Thoracic aorta endothelial cell (primary cell): ENCODE data around the gene GOLGA6L25. TPM values are rescaled to one million over a fixed set of nuclear protein-coding genes. Genes with fewer than 3 reads are reported as not detected.

Experiments
- small RNA-seq: library from RNA; depleted of rRNA; stranded (forward); fragments of <200 nt; gene quantifications from one replicate; pipeline ENCODE3, GENCODE V24; 2012
- total RNA-seq: library from RNA; depleted of rRNA; stranded (reverse); fragments of >200 nt; gene quantifications from 2 replicates; pipeline ENCODE4 v1.2.3, GENCODE V29; 2012

GOLGA6L25 gene, protein sequence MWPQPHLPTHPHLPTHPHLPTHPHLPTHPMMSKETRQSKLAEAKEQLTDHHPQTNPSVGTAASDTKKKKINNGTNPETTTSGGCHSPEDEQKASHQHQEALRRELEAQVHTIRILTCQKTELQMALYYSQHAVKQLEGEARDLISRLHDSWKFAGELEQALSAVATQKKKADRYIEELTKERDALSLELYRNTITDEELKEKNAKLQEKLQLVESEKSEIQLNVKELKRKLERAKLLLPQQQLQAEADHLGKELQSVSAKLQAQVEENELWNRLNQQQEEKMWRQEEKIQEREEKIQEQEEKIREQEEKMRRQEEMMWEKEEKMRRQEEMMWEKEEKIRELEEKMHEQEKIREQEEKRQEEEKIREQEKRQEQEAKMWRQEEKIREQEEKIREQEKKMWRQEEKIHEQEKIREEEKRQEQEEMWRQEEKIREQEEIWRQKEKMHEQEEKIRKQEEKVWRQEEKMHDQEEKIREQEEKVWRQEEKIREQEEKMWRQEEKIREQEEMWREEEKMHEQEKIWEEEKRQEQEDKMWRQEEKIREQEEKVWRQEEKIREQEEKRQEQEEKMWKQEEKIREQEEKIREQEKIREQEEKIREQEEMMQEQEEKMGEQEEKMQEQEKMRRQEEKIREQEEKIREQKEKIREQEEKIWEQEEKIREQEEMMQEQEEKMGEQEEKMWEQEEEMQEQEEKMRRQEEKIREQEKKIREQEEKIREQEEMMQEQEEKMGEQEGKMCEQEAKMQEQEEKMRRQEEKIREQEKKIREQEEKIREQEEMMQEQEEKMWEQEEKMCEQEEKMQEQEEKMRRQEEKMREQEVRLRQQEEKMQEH
- total RNA-seq: not detected in 2 replicates

DNA sequence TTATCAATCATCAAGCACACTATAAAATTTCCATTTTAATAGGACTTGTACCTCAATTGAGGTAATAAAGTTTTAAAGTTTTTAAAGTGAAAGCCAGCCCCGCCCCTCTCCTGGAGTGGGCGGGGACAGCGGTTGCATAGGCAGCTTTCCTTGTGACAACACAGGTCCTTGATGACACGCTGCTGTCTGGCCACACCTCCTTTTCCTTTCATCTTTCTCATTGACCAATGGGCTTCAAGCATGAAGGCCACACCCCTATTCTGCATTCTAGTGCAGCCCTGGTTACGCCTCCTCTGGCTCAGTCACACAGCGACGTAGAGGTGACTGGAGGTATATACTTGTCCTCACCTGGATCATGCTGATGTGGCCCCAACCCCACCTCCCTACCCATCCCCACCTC is at the start of gene GOLGA6L25:
Gene GOLGA6L25, plus strand, starts transcription at position 301 of the 400 bp plus-strand sequence. Its CDS starts 61 bp downstream, at position 362.

DNA sequence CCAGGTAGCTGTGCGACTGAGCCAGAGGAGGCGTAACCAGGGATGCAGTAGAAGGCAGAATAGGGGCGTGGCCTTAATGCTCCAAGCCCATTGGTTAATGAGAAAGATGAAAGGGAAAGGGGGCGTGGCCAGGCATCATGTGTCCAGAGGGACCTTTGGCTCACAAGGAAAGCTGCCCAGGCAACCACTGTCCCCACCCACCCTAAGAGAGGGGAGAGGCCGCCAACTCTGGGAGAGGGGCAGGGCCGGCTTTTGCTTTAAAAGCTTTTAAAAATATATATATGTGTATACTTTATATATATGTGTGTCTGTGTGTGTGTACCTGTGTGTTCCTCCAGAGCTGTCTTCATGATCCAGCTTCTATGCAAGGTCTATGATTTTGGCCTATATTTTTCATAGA is 20.4 kb upstream of the GOLGA6L25 start, which contains the start of gene GOLGA8G:
Gene GOLGA8G, minus strand, starts transcription at position 18 of the 400 bp plus-strand sequence. CDS start 62 bp downstream, outside the sequence.

Small RNAs within 50 kb of the gene (small RNA-seq; reads per million reads assigned to genes)
- gene AC138749.2: not detected
- not detected for gene RF00017

Other genes starting within 250 kb of the GOLGA6L25 start
- 56.1 and 72.5 TPM in 2 replicates for gene HERC2, start 231.4 kb upstream of the GOLGA6L25 start, total RNA-seq
- gene GOLGA6L24, start 195.5 kb upstream of the GOLGA6L25 start, total RNA-seq: not detected in 2 replicates
- not detected in 2 replicates for gene GOLGA8F, start 174.9 kb upstream of the GOLGA6L25 start, total RNA-seq
- gene GOLGA8G, start 20.6 kb upstream of the GOLGA6L25 start, total RNA-seq: not detected in 2 replicates
- 0.27 TPM in 1 of 2 replicates, not detected in the other for gene GOLGA8M, start 158.9 kb downstream of the GOLGA6L25 start, total RNA-seq